Mesendoderm (in vitro differentiated cells): Measurements from ENCODE around the gene FAM210A. TPM values are rescaled to one million over a fixed set of nuclear protein-coding genes. Genes with fewer than 3 reads are reported as not detected.

Experiments
- DNase-seq: peaks from one replicate; pipeline ENCODE4 v3.0.0; 2013
- H2AK5ac ChIP-seq: 2 replicates; pipeline ENCODE4 v1.6.1; 2013; ENCODE audit warnings: low read length, inconsistent platforms
- H2BK120ac ChIP-seq: 2 replicates; pipeline ENCODE4 v1.6.1; 2013; ENCODE audit warnings: low read depth, mild to moderate bottlenecking, low read length, moderate library complexity, mixed read lengths
- H2BK15ac ChIP-seq: replicated peaks from 2 replicates; pipeline ENCODE4 v1.6.1; 2013; ENCODE audit warnings: low read depth, mild to moderate bottlenecking, moderate library complexity
- H2BK5ac ChIP-seq: 2 replicates; pipeline ENCODE4 v1.6.1; 2013; ENCODE audit warnings: low read length, inconsistent platforms
- H3K18ac ChIP-seq: 2 replicates; pipeline ENCODE4 v1.6.1; 2013; ENCODE audit warnings: mild to moderate bottlenecking, low read length, mixed read lengths
- H3K23ac ChIP-seq: one replicate; pipeline ENCODE4 v1.6.1; 2013; ENCODE audit warnings: low read length
- H3K27ac ChIP-seq: 2 replicates; pipeline ENCODE4 v1.5.1; 2013; ENCODE audit warnings: low read depth, mild to moderate bottlenecking, inconsistent platforms, low read length, moderate library complexity
- H3K27me3 ChIP-seq: 2 replicates; pipeline ENCODE4 v1.6.1; 2013; ENCODE audit warnings: low read length, control low read depth, mild to moderate bottlenecking, inconsistent platforms; ENCODE audit not compliant: insufficient read depth, poor library complexity
- H3K36me3 ChIP-seq: 2 replicates; pipeline ENCODE4 v1.6.1; 2013; ENCODE audit warnings: low read length, inconsistent platforms; ENCODE audit not compliant: control insufficient read depth, insufficient read depth
- H3K4ac ChIP-seq: one replicate; pipeline ENCODE4 v1.6.1; 2013; ENCODE audit warnings: low read depth, mild to moderate bottlenecking, low read length, moderate library complexity
- H3K4me1 ChIP-seq: 2 replicates; pipeline ENCODE4 v1.6.1; 2013; ENCODE audit warnings: low read depth, low read length, inconsistent platforms; ENCODE audit not compliant: control insufficient read depth
- H3K4me2 ChIP-seq: 2 replicates; pipeline ENCODE4 v1.6.1; 2013; ENCODE audit warnings: low read length
- H3K4me3 ChIP-seq: 2 replicates; pipeline ENCODE4 v1.5.1; 2013; ENCODE audit warnings: mild to moderate bottlenecking, low read length
- H3K56ac ChIP-seq: one replicate; pipeline ENCODE4 v1.6.1; 2013; ENCODE audit warnings: low read length
- H3K79me1 ChIP-seq: 2 replicates; pipeline ENCODE4 v1.6.1; 2013; ENCODE audit warnings: low read length, inconsistent platforms
- H3K79me2 ChIP-seq: 2 replicates; pipeline ENCODE4 v1.6.1; 2013; ENCODE audit warnings: mild to moderate bottlenecking, low read length; ENCODE audit not compliant: control insufficient read depth, insufficient read depth
- H3K9ac ChIP-seq: 2 replicates; pipeline ENCODE4 v1.6.1; 2013; ENCODE audit warnings: low read length, inconsistent platforms
- H4K5ac ChIP-seq: one replicate; pipeline ENCODE4 v1.6.1; 2013; ENCODE audit warnings: low read length
- H4K8ac ChIP-seq: one replicate; pipeline ENCODE4 v1.6.1; 2013; ENCODE audit warnings: low read depth, mild to moderate bottlenecking, control low read depth, low read length, moderate library complexity
- WGBS: extraction: QIAGEN DNeasy Blood & Tissue Kit; methylation state at CpG from one replicate; pipeline ENCODE4 v1.1.7; 2013; ENCODE audit warnings: low lambda C conversion rate, missing lambda C conversion rate; ENCODE audit not compliant: insufficient coverage; ENCODE audit errors: extremely low coverage; 5-methylcytosine and 5-hydroxymethylcytosine counted together
- polyA plus RNA-seq, 2 experiments: library from polyadenylated mRNA; stranded (reverse); fragments of 200-250 nt; gene quantifications; one replicate each; pipeline ENCODE4 v1.2.3, GENCODE V29; 2013

The FAM210A gene
- polyA plus RNA-seq (2013, experiment 1 of 2): 16.4 TPM
- polyA plus RNA-seq (2013, experiment 2 of 2): 15.5 TPM

- peak; percentile 97 for DNase-seq
- Histone ChIP-seq H3K4me3 (peak within 1 kb of the TSS; percentile 96), H3K36me3 (no peaks in the 10 kb centered on the region), H3K18ac (peak within 1 kb of the TSS; percentile 56), H3K4me1 (peaks cover 2% of the 10 kb centered on the region), H2BK15ac (no peak within 1 kb of the TSS), H3K79me1 (peaks cover 20% of the 10 kb centered on the region), H4K5ac (no peak within 1 kb of the TSS), H3K56ac (peak within 1 kb of the TSS; percentile 95), H2AK5ac (no peak within 1 kb of the TSS), H3K23ac (no peak within 1 kb of the TSS), H4K8ac (no peak within 1 kb of the TSS), H3K9ac (peak within 1 kb of the TSS; percentile 86), H2BK5ac (no peak within 1 kb of the TSS), H3K27me3 (no peaks in the 10 kb centered on the region), H2BK120ac (no peak within 1 kb of the TSS), H3K79me2 (peaks cover 47% of the 10 kb centered on the region), H3K4me2 (peak within 1 kb of the TSS; percentile 82), H3K27ac (peak within 1 kb of the TSS; percentile 39), H3K4ac (peak within 1 kb of the TSS; percentile 87)
- no CpG with 5 or more reads among the region's 76 CpGs for WGBS
These were observed at the start of gene FAM210A, which contains the start of gene RNMT for GRCh38 chr18:13726232-13726971. FAM210A (minus strand) TSS chr18:13726558; CDS start chr18:13682077, 44,481 bp downstream. RNMT (plus strand) TSS chr18:13726673; CDS start chr18:13731518, 4,845 bp downstream.

- Histone ChIP-seq H3K79me2 (no peaks in the 10 kb centered on the region), H3K56ac (no peak overlapping the region), H2AK5ac (no peak overlapping the region), H3K23ac (no peak overlapping the region), H2BK120ac (no peak overlapping the region), H3K4ac (no peak overlapping the region), H3K4me2 (no peak overlapping the region), H3K9ac (no peak overlapping the region), H3K18ac (no peak overlapping the region), H3K4me1 (peaks cover 3% of the 10 kb centered on the region), H2BK5ac (no peak overlapping the region), H3K4me3 (no peak overlapping the region), H3K27ac (no peak overlapping the region), H3K27me3 (no peaks in the 10 kb centered on the region), H3K79me1 (no peaks in the 10 kb centered on the region), H4K8ac (no peak overlapping the region), H3K36me3 (no peaks in the 10 kb centered on the region), H4K5ac (no peak overlapping the region), H2BK15ac (no peak overlapping the region)
- WGBS: no CpG with 5 or more reads among the region's 3 CpGs
- DNase-seq: no peak
These were observed 48.7 kb upstream of the FAM210A start for GRCh38 chr18:13775058-13775457.

- Histone ChIP-seq H3K79me2 (no peaks in the 10 kb centered on the region), H3K4me2 (no peak overlapping the region), H2AK5ac (no peak overlapping the region), H3K27ac (no peak overlapping the region), H3K36me3 (no peaks in the 10 kb centered on the region), H3K18ac (no peak overlapping the region), H3K4ac (no peak overlapping the region), H3K23ac (no peak overlapping the region), H3K79me1 (no peaks in the 10 kb centered on the region), H3K27me3 (no peaks in the 10 kb centered on the region), H2BK5ac (no peak overlapping the region), H3K9ac (no peak overlapping the region), H4K5ac (no peak overlapping the region), H2BK120ac (no peak overlapping the region), H3K4me1 (no peaks in the 10 kb centered on the region), H2BK15ac (no peak overlapping the region), H3K56ac (no peak overlapping the region), H3K4me3 (no peak overlapping the region), H4K8ac (no peak overlapping the region)
- WGBS: no CpG with 5 or more reads among the region's 3 CpGs
- no peak for DNase-seq
These were observed 36.5 kb upstream of the FAM210A start for GRCh38 chr18:13762690-13763439.

- Histone ChIP-seq H2BK120ac (no peak overlapping the region), H3K4me2 (no peak overlapping the region), H3K79me1 (no peaks in the 10 kb centered on the region), H3K4me1 (no peaks in the 10 kb centered on the region), H3K9ac (no peak overlapping the region), H3K27me3 (no peaks in the 10 kb centered on the region), H3K36me3 (peaks cover 2% of the 10 kb centered on the region), H4K5ac (no peak overlapping the region), H3K4me3 (no peak overlapping the region), H3K56ac (no peak overlapping the region), H4K8ac (no peak overlapping the region), H2AK5ac (no peak overlapping the region), H3K4ac (no peak overlapping the region), H3K18ac (no peak overlapping the region), H3K23ac (no peak overlapping the region), H2BK5ac (no peak overlapping the region), H3K27ac (no peak overlapping the region), H2BK15ac (no peak overlapping the region), H3K79me2 (no peaks in the 10 kb centered on the region)
- no peak for DNase-seq
These were observed 33.7 kb upstream of the FAM210A start for GRCh38 chr18:13760047-13760446.

GRCh38 chr18:13758622-13759021 is 32.3 kb upstream of the FAM210A start:
- no peak overlapping the region for H2BK120ac ChIP-seq
- H3K27me3 ChIP-seq: no peaks in the 10 kb centered on the region
- no peak overlapping the region for H2BK5ac ChIP-seq
- H3K4me1 ChIP-seq: no peaks in the 10 kb centered on the region
- no peak overlapping the region for H3K27ac ChIP-seq
- H4K8ac ChIP-seq: no peak overlapping the region
- H3K4me2 ChIP-seq: no peak overlapping the region
- H3K9ac ChIP-seq: no peak overlapping the region
- H3K36me3 ChIP-seq: peaks cover 3% of the 10 kb centered on the region
- no peak overlapping the region for H4K5ac ChIP-seq
- no peaks in the 10 kb centered on the region for H3K79me2 ChIP-seq
- H3K56ac ChIP-seq: no peak overlapping the region
- H3K18ac ChIP-seq: no peak overlapping the region
- no peak overlapping the region for H3K4ac ChIP-seq
- no peak for DNase-seq
- no peak overlapping the region for H3K23ac ChIP-seq
- no CpG with 5 or more reads among the region's 1 CpG for WGBS
- no peaks in the 10 kb centered on the region for H3K79me1 ChIP-seq
- H3K4me3 ChIP-seq: no peak overlapping the region
- no peak overlapping the region for H2BK15ac ChIP-seq
- H2AK5ac ChIP-seq: no peak overlapping the region
